ENCODE data around the gene CENPM. TPM values are rescaled to one million over a fixed set of nuclear protein-coding genes. Genes with fewer than 3 reads are reported as not detected.
A peak's percentile ranks its signal among the peaks of the same experiment; 100 is the strongest.

The CENPM gene, protein sequence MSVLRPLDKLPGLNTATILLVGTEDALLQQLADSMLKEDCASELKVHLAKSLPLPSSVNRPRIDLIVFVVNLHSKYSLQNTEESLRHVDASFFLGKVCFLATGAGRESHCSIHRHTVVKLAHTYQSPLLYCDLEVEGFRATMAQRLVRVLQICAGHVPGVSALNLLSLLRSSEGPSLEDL
- 1.3 TPM for total RNA-seq
- long read RNA-seq, result 0 reads

DNA sequence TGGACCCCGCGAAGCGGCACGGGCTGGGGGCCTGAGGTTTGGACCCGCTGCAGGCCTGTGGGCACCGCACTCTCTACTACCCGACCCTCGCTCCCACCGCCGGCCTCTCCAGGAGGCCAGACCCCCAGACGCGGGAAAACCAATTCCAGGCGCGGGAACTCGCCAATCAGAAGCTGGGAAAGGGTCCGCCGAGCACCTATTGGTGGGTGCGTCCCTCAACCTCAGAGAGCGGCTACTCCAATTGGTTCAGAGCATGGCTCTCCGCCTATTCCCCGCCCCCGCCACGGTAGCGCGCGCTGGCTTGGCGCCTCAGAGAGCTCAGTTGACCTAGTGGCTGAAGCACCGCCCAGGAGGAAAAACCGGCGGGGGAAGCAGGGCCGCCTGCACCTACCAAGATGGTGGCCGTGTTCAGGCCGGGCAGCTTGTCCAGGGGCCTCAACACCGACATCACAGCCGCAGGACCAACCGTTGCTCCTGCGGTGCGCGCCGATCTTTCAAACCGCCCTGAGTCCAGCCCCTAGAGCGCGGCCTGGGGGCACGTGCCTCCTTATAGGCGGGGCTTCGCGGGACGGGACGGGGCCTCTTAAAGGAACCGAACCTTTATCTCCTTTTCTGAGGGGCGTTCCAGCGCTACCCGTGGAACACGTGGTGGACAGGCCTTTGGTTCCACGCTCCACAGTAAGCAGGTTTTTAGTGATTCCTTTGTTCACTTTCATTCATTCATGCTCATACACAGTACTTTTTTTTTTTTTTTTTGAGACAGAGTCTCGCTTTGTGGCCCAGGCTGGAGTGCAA lies at the start of gene CENPM:
Gene CENPM, minus strand, starts transcription at position 524 of the 795 bp plus-strand sequence. Its CDS starts 76 bp downstream, at position 448.
- peak within 1 kb of the TSS; percentile 76 for H3K4me3 ChIP-seq
- DNase-seq (peak; percentile 95), ATAC-seq (peak; percentile 98)
- TF ChIP-seq, protein P1, sequence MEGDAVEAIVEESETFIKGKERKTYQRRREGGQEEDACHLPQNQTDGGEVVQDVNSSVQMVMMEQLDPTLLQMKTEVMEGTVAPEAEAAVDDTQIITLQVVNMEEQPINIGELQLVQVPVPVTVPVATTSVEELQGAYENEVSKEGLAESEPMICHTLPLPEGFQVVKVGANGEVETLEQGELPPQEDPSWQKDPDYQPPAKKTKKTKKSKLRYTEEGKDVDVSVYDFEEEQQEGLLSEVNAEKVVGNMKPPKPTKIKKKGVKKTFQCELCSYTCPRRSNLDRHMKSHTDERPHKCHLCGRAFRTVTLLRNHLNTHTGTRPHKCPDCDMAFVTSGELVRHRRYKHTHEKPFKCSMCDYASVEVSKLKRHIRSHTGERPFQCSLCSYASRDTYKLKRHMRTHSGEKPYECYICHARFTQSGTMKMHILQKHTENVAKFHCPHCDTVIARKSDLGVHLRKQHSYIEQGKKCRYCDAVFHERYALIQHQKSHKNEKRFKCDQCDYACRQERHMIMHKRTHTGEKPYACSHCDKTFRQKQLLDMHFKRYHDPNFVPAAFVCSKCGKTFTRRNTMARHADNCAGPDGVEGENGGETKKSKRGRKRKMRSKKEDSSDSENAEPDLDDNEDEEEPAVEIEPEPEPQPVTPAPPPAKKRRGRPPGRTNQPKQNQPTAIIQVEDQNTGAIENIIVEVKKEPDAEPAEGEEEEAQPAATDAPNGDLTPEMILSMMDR (IDR thresholded peaks at IDR 0.05), result no peak
- no peaks in the 10 kb centered on the region for H3K27me3 ChIP-seq
- no peaks in the 10 kb centered on the region for H3K9me3 ChIP-seq
- H3K36me3 ChIP-seq, result no peaks in the 10 kb centered on the region
- intact Hi-C loops (cut with DNase I), result loop anchor here (10.0 kb wide), 1 partner anchor 122 kb away; no protein-coding TSS in a partner anchor
- no peak within 1 kb of the TSS for H3K27ac ChIP-seq
- peaks cover 7% of the 10 kb centered on the region for H3K4me1 ChIP-seq

- H3K9me3 ChIP-seq, result no peaks in the 10 kb centered on the region
- no peak overlapping the region for H3K27ac ChIP-seq
- no peak overlapping the region for H3K4me3 ChIP-seq
- peak; percentile 19 for DNase-seq
- TF ChIP-seq, protein P1 (IDR thresholded peaks at IDR 0.05), result no peak
- intact Hi-C loops (cut with DNase I), result no loop called here
- H3K27me3 ChIP-seq, result no peaks in the 10 kb centered on the region
- no peaks in the 10 kb centered on the region for H3K36me3 ChIP-seq
- no peaks in the 10 kb centered on the region for H3K4me1 ChIP-seq
- no peak for ATAC-seq
Observed at GRCh38 chr22:41995211-41995610, 48.3 kb upstream of the CENPM start.

DNA sequence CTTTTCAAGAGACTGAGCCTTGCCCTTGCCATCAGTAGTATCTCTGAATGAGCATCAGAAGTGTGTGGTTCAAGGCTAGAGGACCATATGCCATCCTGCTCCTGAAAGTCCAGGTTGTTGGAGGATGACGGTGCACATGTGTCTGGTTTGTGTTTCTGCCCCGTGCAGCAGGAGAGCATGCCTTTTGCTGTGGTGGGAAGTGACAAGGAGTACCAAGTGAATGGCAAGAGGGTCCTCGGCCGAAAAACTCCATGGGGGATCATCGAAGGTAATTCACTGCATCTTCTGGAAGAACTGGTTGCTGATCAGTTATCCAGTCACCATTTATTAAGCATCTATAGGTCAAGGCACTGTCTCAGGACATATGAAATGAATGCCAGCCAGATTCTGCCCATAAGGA lies 45.5 kb upstream of the CENPM start:
- H3K36me3 ChIP-seq, result no peaks in the 10 kb centered on the region
- intact Hi-C loops (cut with DNase I), result no loop called here
- no peaks in the 10 kb centered on the region for H3K27me3 ChIP-seq
- no peak overlapping the region for H3K27ac ChIP-seq
- H3K9me3 ChIP-seq, result no peaks in the 10 kb centered on the region
- ATAC-seq (no peak), DNase-seq (peak; percentile 8)
- TF ChIP-seq, protein P1 (IDR thresholded peaks at IDR 0.05), result no peak
- no peak overlapping the region for H3K4me3 ChIP-seq
- no peaks in the 10 kb centered on the region for H3K4me1 ChIP-seq

DNA sequence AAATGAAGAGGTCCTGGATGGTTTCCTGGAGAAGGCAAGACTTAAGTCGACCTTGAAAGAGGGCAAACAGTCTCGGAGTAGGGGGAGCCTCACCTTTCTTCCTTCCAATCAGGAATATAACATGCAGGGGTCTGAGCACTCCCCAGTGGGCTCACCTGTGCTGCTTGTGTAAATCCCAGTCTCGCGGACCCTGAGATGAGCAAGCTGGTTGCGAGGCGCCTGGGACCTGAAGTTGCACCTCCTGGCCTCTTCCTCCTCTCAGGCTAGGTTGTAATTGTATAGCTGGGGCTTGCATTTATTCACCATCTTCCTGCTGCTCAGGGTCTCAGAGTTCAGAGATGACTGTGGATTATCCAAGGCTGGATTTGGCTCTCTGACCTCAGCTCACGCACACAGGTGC lies 44.2 kb upstream of the CENPM start:
- Histone ChIP-seq H3K9me3 (no peaks in the 10 kb centered on the region), H3K27ac (no peak overlapping the region), H3K27me3 (no peaks in the 10 kb centered on the region), H3K4me3 (no peak overlapping the region), H3K36me3 (no peaks in the 10 kb centered on the region), H3K4me1 (no peaks in the 10 kb centered on the region)
- intact Hi-C loops (cut with DNase I), result no loop called here
- no peak for ATAC-seq
- TF ChIP-seq, protein P1 (IDR thresholded peaks at IDR 0.05), result no peak
- peak; percentile 43 for DNase-seq

DNA sequence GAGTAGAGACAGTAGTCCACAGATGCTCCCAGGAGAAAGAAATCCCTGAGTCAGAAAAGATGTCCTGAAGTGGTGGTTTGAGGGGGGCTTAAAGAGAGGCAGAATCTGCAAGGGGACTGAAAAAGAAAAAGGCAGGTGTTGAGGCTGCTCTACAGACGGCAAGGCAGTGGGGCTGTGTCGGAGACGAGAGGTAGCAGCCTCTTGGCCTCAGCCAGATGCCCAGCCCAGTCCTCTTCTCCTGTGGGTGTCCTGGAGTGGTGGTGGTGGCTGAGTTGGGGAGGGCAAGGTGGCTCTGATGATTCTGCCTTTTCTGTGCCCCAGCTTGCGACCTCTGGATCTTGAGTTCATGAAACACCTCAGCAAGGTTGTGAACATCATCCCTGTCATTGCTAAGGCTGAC lies 42.3 kb upstream of the CENPM start:
- intact Hi-C loops (cut with DNase I), result no loop called here
- Histone ChIP-seq H3K9me3 (no peaks in the 10 kb centered on the region), H3K27me3 (no peaks in the 10 kb centered on the region), H3K36me3 (no peaks in the 10 kb centered on the region), H3K4me1 (no peaks in the 10 kb centered on the region), H3K4me3 (no peak overlapping the region), H3K27ac (no peak overlapping the region)
- TF ChIP-seq, protein P1 (IDR thresholded peaks at IDR 0.05), result no peak
- peak; percentile 38 for DNase-seq
- no peak for ATAC-seq

Data from upper lobe of right lung (tissue), 1 donor.